HEK293T (cell line): ENCODE data around the gene EXOC3L4.

Experiments
- ARNT ChIP-seq: fragments of 450-650 bp; IDR thresholded peaks from 2 replicates; pipeline ENCODE4 v1.6.1; 2017; ENCODE audit warnings: mild to moderate bottlenecking
- BHLHE40 ChIP-seq: fragments of 450-650 bp; IDR thresholded peaks from 2 replicates; pipeline ENCODE4 v1.6.1; 2016; ENCODE audit warnings: mild to moderate bottlenecking, moderate library complexity, borderline replicate concordance
- ELF4 ChIP-seq: fragments of 450-650 bp; IDR thresholded peaks from 2 replicates; pipeline ENCODE4 v1.6.1; 2017; ENCODE audit warnings: antibody characterized with exemption
- FOXA1 ChIP-seq: fragments of 450-650 bp; IDR thresholded peaks from 2 replicates; pipeline ENCODE4 v1.6.1; 2016; ENCODE audit warnings: mild to moderate bottlenecking
- FOXK2 ChIP-seq: fragments of 450-650 bp; IDR thresholded peaks from 2 replicates; pipeline ENCODE4 v1.6.1; 2016; ENCODE audit warnings: mild to moderate bottlenecking
- FOXM1 ChIP-seq: fragments of 450-650 bp; IDR thresholded peaks from 2 replicates; pipeline ENCODE4 v1.6.1; 2017; ENCODE audit warnings: mild to moderate bottlenecking, borderline replicate concordance
- HDGF ChIP-seq: fragments of 450-650 bp; IDR thresholded peaks from 2 replicates; pipeline ENCODE4 v1.6.1; 2017; ENCODE audit warnings: antibody characterized with exemption, borderline replicate concordance
- L3MBTL2 ChIP-seq: fragments of 450-650 bp; conservative IDR thresholded peaks from 2 replicates; pipeline ENCODE4 v1.6.1; 2016; ENCODE audit warnings: mild to moderate bottlenecking
- LEF1 ChIP-seq: fragments of 450-650 bp; IDR thresholded peaks from 2 replicates; pipeline ENCODE4 v1.6.1; 2017; ENCODE audit warnings: mild to moderate bottlenecking, borderline replicate concordance
- NFRKB ChIP-seq: fragments of 450-650 bp; IDR thresholded peaks from 2 replicates; pipeline ENCODE4 v1.6.1; 2016; ENCODE audit warnings: mild to moderate bottlenecking, moderate library complexity
- SP1 ChIP-seq: fragments of 450-650 bp; IDR thresholded peaks from 2 replicates; pipeline ENCODE4 v1.6.1; 2017
- TARDBP ChIP-seq: fragments of 450-650 bp; IDR thresholded peaks from 2 replicates; pipeline ENCODE4 v1.6.1; 2016
- ZNF384 ChIP-seq: fragments of 450-650 bp; IDR thresholded peaks from 2 replicates; pipeline ENCODE4 v1.6.1; 2016
- TF ChIP-seq, protein P1 (sequence below): fragments of 450-650 bp; IDR thresholded peaks from 2 replicates; pipeline ENCODE4 v1.6.1; 2016

DNA sequence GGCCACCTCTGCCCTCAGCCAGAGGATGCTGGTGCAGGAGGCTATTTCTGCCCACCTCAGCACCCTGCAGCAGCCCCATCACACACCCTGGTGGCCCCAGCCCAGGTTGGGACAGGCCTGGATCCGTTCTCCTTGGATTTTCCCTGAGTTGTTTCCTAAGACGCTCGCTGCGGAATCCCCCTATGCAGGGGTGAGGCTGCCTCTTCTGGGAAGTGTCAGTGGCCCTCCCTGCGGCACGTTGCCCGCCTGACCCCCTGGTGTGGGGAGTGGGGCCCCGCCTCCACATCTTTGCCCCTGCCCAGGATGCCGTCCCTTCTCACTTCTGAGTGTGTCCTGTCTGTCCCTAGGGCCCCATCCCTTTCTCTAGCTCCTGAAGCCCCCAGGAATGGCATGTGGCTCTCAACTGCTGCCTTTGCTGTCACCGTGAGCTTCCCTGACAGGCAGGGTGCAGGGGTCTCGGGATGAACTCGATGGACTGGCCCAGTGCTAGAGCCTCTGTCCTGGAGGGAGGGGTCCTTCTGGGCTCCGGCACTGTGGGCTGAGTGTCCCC is 594 bp upstream of the EXOC3L4 start:
- TF ChIP-seq FOXM1: no peak
- no peak for TF ChIP-seq BHLHE40
- TF ChIP-seq SP1: no peak
- TF ChIP-seq ZNF384: no peak
- TF ChIP-seq LEF1: no peak
- TF ChIP-seq FOXA1: no peak
- no peak for TF ChIP-seq ELF4
- TF ChIP-seq NFRKB: no peak
- TF ChIP-seq L3MBTL2: no peak
- TF ChIP-seq TARDBP: no peak
- TF ChIP-seq ARNT: no peak
- TF ChIP-seq HDGF: no peak
- TF ChIP-seq FOXK2: no peak
- TF ChIP-seq, protein P1, sequence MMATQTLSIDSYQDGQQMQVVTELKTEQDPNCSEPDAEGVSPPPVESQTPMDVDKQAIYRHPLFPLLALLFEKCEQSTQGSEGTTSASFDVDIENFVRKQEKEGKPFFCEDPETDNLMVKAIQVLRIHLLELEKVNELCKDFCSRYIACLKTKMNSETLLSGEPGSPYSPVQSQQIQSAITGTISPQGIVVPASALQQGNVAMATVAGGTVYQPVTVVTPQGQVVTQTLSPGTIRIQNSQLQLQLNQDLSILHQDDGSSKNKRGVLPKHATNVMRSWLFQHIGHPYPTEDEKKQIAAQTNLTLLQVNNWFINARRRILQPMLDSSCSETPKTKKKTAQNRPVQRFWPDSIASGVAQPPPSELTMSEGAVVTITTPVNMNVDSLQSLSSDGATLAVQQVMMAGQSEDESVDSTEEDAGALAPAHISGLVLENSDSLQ: no peak
